ENCODE measurements around the gene FBXW7.

FBXW7 gene

DNA sequence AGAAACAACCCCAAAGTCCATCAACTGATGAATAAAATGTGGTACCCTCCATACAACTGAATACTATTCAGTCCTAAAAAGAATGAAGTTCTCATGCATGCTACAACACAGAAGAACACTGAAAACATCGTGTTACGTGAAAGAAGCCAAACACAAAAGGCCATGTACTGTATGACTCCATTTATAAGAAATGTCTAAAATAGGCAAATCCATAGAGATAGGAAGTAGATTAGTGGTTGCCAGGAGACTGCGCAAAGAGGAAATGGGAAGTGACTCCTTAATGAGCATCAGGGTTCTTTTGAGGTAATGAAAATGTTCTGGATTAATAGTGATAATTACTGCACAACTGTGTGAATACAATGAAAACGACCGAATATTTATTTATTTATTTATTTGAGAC lies 23.4 kb downstream of the FBXW7 start:
- no peak for DNase-seq (ENCODE audit: low read depth in 1 of 2, low spot score in 1 of 2)

DNA sequence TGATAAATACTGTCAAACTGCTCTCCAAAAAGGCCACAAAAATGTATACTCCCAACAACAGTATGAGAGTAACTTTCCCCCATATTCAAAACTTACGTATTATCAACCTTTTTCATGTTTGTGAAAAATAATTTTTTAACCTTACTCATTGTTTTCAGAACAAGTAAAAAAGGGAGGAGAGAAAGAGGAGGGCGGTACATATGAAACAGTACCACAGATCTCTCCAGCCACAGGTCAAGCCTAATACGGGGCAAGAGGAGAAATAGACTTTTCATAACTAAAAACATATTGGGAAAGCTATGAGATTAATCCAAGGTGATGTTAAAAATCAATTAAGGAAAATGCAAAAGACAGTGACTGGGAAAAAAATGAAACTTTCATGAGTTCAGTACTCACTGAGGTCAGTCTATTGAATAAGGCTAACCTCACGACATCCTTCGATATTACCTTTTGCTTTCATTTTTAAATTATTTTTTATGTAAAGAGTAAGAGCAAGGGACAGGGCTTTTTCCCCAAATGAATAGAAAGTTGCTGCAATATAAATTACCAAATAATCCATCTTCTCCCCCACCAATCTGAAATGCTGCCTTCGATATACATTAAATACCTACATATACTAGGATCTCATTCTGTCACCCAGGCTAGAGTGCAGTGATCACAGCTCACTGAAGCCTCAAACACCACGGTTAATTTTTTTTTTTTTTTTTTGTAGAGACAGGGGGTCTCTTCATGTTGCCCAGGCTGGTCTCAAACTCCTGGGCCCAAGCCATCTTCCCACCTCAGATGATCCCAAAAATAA lies 25.3 kb downstream of the FBXW7 start:
- DNase-seq (ENCODE audit: low read depth in 1 of 2, low spot score in 1 of 2): no peak

DNA sequence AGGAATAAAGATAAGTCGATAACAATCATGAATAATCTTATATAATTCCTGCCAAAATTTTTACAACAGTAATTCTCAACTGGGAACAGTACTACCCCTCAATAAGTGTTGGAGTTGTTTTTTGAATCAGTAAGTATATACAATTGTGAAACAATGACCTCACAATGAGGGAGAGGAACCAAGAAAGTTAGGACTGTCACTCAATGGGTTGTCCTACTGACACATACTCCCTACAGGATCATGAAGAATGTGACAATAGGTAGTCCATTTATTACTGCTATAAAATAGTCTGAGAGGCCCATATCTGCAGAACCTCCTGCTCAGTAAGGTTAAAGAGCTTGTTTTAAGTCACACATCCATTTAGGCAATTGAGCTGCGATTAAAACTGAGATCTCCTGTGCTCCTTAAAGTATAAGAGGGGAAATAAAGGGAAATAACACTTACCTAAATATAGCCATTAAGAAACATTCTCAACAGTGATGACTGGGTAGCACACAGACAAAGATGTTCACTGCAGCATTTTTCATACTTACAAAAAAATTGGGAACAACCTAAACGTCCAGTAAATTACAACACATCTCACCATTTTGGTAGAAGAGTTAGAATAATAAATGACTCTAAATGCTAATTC lies 26.2 kb downstream of the FBXW7 start:
- DNase-seq (ENCODE audit: low read depth in 1 of 2, low spot score in 1 of 2): no peak

DNA sequence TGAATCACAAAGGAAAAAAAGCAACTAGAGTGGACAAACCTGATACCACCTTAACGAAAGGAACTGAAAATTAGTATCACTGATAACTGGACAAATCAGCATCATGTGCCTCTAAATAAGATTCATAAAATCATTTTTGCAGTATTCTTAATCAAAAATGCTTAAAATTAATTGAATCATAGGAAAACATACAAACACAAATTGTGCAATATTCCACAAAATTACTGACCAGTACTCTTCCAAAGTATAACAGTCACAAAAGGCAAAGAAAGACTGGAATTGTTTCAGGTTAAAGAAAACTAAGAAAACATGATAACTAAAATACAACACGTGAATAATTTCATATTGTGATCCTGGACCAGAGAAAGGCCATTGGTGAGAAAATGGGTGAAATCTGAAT lies 27.1 kb downstream of the FBXW7 start:
- DNase-seq (ENCODE audit: low read depth in 1 of 2, low spot score in 1 of 2): no peak

DNA sequence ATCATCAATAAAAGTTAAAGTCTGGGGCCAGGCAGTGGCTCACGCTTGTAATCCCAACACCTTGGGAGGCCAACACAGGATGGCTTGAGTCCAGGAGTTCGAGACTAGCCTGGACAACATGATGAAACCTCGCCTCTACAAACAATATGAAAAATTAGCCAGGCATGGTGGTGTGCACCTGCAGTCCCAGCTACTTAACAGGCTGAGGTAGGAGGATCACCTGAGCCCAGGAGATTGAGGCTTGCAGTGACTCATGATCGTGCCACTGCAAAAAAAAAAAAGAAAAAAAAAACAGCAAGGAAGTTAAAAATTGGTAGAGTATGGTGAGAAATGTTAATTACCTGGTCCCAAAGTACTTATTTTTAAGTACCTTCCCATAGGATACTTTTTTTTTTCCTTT lies 27.5 kb downstream of the FBXW7 start:
- DNase-seq (ENCODE audit: low read depth in 1 of 2, low spot score in 1 of 2): no peak

DNA sequence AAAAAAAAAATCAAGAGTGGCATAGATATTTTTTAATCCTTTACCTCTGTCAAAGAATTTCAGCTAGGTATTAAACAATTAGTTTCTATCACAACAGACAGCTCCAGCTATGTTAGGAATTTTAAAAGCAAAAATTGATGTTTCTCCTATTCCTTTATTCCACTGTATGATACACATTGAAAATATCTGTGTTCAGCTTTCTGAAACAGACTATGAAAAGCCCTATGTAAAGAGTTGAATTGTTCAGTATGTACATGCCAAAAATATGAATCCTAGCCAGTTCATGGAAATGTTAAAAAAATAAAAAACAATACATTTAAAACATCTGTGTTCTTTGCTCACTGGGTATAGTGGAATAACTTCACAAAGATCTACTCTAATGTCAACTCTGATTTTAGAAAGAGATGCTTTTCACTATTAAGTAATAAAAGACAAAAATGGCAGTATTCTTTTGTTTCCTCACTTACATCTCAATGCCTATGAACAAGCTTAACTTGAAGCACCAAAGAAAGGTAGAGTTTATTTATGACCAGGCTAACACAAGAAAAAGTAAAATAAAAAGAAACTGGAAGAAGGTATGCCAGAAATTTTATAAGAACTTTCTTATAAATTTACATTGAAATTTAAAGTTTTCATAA lies 32.1 kb downstream of the FBXW7 start:
- DNase-seq (ENCODE audit: low read depth in 1 of 2, low spot score in 1 of 2): no peak

DNA sequence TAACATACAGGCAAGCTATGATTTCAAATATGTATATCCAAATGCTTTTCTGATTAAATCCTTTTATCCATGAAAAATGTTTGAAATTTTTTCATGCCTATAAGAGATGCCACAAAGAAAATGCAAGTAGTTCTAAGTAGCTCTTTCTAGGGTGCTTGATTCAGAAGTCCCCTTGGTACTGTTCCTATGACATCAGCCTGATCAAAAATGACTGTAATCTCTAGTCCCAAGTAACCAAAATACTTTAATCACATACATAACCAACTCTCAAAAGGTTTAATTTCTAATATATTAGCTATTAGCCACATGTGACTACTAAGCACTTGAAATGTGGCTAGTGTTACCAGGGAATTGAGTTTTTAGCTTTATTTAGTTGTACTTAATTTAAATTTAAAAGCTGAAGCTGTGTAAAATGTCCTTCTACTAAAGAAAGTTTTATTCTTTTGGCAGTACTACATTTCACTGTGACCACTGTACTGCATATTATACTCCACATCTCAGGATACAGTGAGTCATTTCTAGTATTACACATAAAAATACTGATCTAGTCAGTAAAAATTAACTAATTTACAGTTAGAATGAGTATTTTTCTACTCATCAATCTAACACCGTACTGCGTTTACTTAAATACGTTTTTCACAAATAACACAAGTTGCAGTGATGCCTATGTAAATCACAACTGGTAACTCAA lies 33.9 kb downstream of the FBXW7 start:
- no peak for DNase-seq (ENCODE audit: low read depth in 1 of 2, low spot score in 1 of 2)

DNA sequence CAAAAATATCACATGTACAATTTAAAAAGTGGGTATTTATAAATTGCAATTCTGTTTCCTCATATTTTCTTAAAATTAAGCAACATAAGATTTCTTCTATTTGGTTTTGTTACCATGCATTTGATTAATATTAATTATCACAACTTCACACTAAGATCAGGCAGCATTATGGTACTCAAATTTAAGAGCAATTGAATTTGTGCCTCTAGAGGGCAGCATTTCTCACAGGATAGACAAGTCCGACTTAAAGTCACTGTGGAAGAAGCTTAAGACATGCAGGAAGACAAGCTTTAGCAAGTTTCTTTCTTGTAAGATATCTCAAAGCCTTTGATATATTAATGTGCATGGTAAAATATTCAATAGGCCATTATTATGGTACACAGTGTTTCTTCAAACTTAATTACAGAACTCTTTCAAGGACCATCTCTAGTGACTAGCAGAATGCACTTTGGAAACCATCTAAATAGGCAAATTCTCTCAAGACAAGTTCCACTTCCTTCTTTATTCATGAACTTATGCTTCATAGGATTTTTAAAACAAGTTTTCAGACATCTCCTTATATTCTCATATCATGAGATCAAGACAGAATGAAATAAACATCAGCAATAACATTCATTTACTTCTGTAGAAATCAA lies 35.0 kb downstream of the FBXW7 start:
- peak in 1 of 2 donors; percentile 4 for DNase-seq (ENCODE audit: low read depth in 1 of 2, low spot score in 1 of 2)

DNA sequence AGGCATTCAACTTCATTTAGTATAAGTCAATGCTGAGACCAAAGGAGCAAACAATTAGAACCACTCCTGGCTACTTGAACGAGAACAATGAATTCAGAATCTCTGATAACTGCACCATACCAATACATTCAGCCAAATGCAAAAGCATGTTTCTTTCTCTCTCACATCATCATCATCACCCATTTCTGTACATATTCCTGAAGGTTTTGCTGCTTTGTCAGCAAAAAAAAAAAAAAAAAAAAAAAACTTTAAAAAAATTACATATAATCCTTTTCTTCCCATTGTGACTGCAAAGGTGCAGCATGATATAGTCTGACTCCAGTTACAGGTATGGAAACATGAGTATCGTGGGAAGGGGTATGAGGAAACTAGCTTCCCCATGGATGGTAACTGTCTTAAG lies 35.6 kb downstream of the FBXW7 start:
- DNase-seq (ENCODE audit: low read depth in 1 of 2, low spot score in 1 of 2): no peak

DNA sequence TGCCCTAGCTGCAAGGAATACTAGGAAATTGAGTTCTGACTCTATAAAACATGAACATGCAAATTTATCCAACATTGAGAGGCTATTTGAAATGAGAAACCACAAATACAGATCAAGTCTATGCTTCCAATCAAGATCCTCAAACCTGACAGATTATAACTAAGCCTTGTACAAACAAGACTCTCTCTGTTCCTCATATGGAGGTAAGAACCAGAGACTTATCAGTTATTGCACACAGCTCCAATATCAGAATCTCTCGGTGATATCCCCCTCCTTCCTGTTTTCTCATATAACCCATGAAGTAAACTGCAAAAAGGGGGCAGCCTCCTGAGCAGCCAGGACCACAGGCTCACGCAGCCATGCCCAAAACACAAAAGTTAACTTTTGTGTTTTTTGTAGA lies 36.5 kb downstream of the FBXW7 start:
- DNase-seq (ENCODE audit: low read depth in 1 of 2, low spot score in 1 of 2): no peak

DNA sequence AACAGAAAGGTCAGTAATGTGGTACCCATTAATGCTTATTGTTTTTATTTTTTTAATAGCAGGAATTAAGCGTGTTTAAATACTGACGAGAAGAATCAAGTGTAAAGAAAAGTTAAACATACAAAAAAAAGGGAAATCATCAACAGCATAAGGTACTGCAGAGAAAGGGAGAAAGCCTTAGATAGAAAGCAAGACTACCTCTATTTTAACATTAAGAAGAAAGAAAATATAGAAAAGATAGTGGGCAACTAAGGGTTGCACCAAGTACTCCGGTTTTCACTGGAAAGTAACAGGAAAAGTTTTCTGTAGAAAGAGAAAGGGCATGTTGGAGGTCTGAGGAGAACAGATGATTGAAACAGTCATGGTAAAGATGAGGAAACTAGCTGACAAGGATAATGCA lies 41.9 kb downstream of the FBXW7 start:
- no peak for DNase-seq (ENCODE audit: low read depth in 1 of 2, low spot score in 1 of 2)

DNA sequence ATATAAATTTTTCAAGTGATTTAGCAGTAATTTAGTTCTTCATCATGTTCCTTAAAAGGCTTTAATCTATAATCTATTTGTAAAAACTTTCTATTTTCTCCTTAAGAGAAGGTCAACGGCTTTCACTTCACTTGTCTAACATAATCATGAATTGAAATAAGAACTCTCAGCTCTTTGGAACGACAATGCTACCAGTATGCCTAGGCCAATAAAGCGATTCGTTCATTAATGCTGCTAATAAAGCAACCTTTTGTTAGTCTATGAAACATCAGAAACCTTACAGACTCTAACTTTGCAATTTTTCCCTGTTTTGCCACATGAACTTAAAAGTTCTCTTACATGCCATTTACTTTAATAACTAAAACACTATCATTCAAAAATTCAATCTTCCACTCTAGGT lies 47.6 kb downstream of the FBXW7 start:
- DNase-seq (ENCODE audit: low read depth in 1 of 2, low spot score in 1 of 2): no peak

DNA sequence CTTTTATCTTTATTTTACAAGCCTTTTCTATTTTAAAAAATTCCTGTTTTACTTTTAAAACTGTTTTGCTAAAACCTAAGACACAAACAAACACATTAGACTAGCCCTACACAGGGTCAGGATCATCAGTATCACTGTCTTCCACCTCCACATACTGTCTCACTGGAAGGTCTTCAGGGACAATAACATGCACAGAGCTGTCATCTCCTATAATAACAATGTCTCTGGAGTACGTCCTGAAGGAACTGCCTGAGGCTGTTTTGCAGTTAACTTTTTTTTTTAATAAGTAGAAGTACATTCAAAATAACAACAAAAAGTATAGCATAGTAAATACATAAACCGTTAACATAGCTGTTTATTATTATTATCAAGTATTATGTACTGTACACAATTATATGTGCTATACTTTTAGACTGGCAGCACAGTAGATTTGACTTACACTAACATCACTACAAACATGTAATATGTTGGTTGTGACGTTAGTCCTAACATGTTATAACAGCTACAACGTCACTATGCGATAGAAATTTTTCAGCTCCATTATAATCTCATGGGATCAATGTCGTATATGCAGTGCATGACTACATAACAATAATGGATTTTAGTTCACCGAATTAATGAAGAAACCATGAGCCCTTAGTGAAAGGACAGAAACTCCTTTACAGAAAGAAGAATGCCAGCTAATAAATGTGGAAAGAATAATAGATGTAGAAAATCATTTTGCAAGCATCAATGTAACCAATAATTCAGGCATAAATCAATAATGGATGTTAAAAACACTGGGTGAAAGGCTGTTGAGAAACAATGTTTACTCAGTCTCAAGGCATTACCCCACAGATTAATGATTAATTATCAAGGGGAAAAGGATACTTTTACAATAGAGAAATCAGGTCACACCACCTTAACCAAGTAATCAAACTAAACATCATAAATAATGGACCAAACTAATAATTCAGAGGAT lies 49.2 kb downstream of the FBXW7 start:
- no peak for DNase-seq (ENCODE audit: low read depth in 1 of 2, low spot score in 1 of 2)

DNA sequence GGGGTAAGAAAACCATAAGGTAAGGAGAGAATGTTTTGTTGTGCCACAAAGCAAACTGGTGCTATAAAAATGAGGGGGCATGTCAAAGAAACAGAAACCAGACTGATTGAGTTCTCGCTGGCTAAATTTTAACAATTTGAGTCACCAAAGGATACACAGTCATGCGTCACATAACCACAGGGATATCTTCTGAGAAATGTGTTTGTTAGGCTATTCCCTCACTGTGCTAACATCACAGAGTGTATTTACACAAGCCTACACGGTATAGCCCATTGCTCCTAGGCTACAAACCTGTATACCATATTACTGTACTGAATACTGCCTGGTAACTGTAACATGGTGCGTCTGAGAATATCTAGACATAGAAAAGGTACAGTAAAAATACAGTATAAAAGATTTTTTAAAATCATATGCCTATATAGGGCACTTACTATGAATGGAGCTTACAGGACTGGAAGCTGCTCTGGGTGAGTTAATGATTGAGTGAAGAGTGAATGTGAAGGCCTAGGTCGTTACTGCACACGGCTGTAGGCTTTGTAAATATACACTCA lies 50.1 kb downstream of the FBXW7 start:
- no peak for DNase-seq (ENCODE audit: low read depth in 1 of 2, low spot score in 1 of 2)

DNA sequence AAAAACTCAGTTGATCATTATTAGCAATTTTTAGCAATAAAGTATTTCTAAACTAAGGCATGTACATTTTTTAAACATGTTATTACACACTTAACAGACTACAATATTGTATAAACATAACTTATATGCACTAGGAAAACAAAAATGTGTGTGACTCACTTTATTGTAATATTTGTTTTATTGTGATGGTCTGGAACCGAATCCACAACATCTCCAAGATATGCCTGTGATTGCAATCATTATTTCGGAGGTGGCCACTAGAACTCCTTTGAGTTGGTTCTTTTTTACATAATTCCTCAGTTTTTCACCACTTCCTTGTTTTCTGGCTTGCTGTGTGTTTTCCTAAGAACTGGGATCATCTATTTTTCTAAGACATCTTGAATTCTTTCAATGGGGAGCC lies 53.7 kb downstream of the FBXW7 start:
- DNase-seq (ENCODE audit: low read depth in 1 of 2, low spot score in 1 of 2): no peak

DNA sequence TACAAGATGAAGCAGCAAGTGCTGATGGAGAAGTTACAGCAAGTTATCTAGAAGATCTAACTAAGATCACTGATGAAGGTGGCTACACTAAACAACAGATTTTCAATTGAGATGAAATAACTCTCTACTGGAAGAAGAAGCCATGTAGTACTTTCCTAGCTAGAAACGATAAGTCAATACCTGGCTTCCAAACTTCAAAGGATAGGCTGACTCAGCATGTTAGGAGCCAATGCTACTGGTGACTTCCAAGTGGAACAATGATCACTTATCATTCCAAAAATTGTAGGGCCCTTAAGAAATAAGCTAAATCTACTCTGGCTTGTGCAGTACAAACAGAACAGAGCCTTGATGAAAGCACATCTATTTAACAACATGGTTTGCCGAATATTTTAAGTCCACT lies 55.0 kb downstream of the FBXW7 start:
- DNase-seq (ENCODE audit: low read depth in 1 of 2, low spot score in 1 of 2): no peak

DNA sequence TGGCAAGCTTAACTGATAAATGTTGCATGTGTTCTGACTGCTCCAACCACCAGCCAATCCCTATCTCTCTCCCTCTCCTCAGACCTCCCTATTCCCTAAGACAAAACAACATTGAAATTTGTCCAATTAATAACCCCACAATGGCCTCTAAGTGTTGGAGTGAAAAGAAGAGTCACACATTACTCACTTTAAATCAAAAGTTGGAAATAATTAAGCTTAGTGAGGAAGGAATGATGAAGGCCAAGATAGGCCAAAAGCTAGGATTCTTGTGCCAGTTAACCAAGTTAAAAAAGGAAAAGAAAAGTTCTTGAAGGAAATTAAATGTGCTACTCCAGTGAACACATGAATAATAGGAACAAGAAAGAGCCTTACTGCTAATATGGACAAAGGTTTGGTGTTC lies 55.6 kb downstream of the FBXW7 start:
- no peak for DNase-seq (ENCODE audit: low read depth in 1 of 2, low spot score in 1 of 2)

DNA sequence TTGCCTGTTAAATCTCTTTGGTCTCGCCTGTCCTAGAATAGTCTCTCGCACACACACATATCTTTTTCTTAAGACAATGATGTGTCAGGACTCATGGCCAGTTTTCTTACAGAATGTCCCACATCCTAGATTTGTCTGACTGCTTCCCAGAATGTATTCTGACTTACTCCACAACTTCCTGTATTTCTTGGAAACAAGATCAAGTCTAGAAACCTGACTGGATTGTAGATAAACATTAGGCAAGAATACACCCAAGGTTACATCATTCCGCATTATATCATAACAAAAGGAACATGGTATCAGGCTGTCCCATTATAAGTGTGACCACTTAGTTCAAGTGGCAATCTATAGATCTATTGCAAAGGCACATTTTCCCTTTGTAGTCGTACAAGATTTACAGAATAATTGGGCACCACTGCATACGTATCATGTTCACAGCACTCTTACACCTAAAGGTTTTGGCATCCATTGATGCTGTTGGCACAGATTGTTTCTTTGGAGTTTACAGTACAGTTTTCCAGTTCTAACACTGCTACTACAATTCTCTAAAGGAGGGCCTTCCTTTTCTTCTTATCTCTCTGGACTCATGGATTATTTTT lies 56.4 kb downstream of the FBXW7 start:
- DNase-seq (ENCODE audit: low read depth in 1 of 2, low spot score in 1 of 2): no peak

DNA sequence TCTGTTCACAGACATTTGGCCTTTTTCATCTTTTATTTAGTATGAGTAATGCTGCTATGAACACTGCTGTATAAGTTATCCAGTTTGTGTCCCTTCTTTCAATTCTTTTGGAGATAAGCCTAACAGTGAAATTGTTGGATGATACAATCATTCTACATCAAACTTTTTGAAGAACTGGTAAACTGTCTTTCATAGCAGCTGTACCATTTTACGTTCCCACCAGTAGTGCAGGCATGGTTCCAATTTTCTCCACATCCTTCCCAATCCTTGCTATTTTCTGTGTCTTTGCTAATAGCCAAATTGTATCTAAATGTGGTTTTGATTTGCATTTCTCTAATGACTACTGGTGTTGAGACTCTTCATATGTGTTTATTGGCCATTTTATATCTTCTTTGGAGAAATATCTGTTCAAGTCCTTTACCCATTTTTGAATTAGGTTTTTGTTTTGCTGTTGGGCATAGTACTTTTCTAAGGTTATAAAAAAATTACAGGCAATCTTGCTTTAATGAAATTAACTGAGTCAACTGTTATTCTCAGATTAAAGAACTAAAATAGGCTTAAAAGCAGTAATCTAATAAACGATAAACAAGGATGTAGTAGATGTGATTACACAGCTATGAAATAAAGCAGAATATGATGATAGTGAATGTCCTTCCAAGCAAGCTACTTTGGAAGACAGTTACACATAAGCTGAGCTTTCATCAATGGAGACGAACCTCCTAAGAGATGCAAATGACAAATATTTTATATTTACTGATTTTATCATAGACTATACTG lies 57.2 kb downstream of the FBXW7 start:
- DNase-seq (ENCODE audit: low read depth in 1 of 2, low spot score in 1 of 2): no peak
